ENCODE measurements around the gene C2orf42.
"Not testable (repeated sequence)": the region's sequence is repeated elsewhere in the genome, so short reads cannot be mapped to it uniquely, and the experiment has no call there.

The C2orf42 gene

GRCh38 chr2:70121627-70122372 lies 69.0 kb downstream of the C2orf42 start:
- Histone ChIP-seq H3K4me3 (ENCODE audit: insufficient read depth, low read depth, low read length) (no peak overlapping the region), H3K27ac (ENCODE audit: insufficient read depth, low read depth, low read length, poor library complexity, severe bottlenecking) (no peak overlapping the region)

GRCh38 chr2:70118798-70119454 lies 71.9 kb downstream of the C2orf42 start:
- Histone ChIP-seq H3K4me1 (ENCODE audit: control insufficient read depth, insufficient read depth, low read length) (peaks cover 30% of the 10 kb centered on the region), H3K9me3 (ENCODE audit: control insufficient read depth, low read length) (no peaks in the 10 kb centered on the region), H3K4me3 (ENCODE audit: insufficient read depth, low read depth, low read length) (no peak overlapping the region), H3K36me3 (ENCODE audit: control insufficient read depth, insufficient read depth, low read length) (no peaks in the 10 kb centered on the region), H3K27ac (ENCODE audit: insufficient read depth, low read depth, low read length, poor library complexity, severe bottlenecking) (peak overlapping the region; percentile 76), H3K27me3 (ENCODE audit: control insufficient read depth, insufficient read depth, low read length, poor library complexity, severe bottlenecking) (no peaks in the 10 kb centered on the region)
- 21 to 26% methylated on average over 4 of the region's 4 CpGs for WGBS, 2 experiments

More at GRCh38 chr2:70121627-70122372, 69.0 kb downstream of the C2orf42 start:
- no peaks in the 10 kb centered on the region for H3K36me3 ChIP-seq (ENCODE audit: control insufficient read depth, insufficient read depth, low read length)
- WGBS, 2 experiments: 75 to 81% methylated on average over 6 of the region's 6 CpGs
- H3K27me3 ChIP-seq (ENCODE audit: control insufficient read depth, insufficient read depth, low read length, poor library complexity, severe bottlenecking): no peaks in the 10 kb centered on the region
- peaks cover 22% of the 10 kb centered on the region for H3K4me1 ChIP-seq (ENCODE audit: control insufficient read depth, insufficient read depth, low read length)
- H3K9me3 ChIP-seq (ENCODE audit: control insufficient read depth, low read length): no peaks in the 10 kb centered on the region

- H3K9me3 ChIP-seq (ENCODE audit: control insufficient read depth, low read length): no peaks in the 10 kb centered on the region
- WGBS, 2 experiments: 92 to 100% methylated on average over 2 of the region's 2 CpGs
- H3K4me3 ChIP-seq (ENCODE audit: insufficient read depth, low read depth, low read length): no peak overlapping the region
- no peaks in the 10 kb centered on the region for H3K36me3 ChIP-seq (ENCODE audit: control insufficient read depth, insufficient read depth, low read length)
- H3K27ac ChIP-seq (ENCODE audit: insufficient read depth, low read depth, low read length, poor library complexity, severe bottlenecking): no peak overlapping the region
- peaks cover 36% of the 10 kb centered on the region for H3K4me1 ChIP-seq (ENCODE audit: control insufficient read depth, insufficient read depth, low read length)
- no peaks in the 10 kb centered on the region for H3K27me3 ChIP-seq (ENCODE audit: control insufficient read depth, insufficient read depth, low read length, poor library complexity, severe bottlenecking)
These were observed 73.8 kb downstream of the C2orf42 start for GRCh38 chr2:70116936-70117552.

- Histone ChIP-seq H3K4me3 (ENCODE audit: insufficient read depth, low read depth, low read length) (no peak overlapping the region), H3K36me3 (ENCODE audit: control insufficient read depth, insufficient read depth, low read length) (no peaks in the 10 kb centered on the region), H3K4me1 (ENCODE audit: control insufficient read depth, insufficient read depth, low read length) (peaks cover 35% of the 10 kb centered on the region), H3K9me3 (ENCODE audit: control insufficient read depth, low read length) (no peaks in the 10 kb centered on the region), H3K27me3 (ENCODE audit: control insufficient read depth, insufficient read depth, low read length, poor library complexity, severe bottlenecking) (no peaks in the 10 kb centered on the region), H3K27ac (ENCODE audit: insufficient read depth, low read depth, low read length, poor library complexity, severe bottlenecking) (no peak overlapping the region)
- WGBS, 2 experiments: 87 to 88% methylated on average over 8 of the region's 8 CpGs
These were observed 75.0 kb downstream of the C2orf42 start for GRCh38 chr2:70115646-70116442.

- Histone ChIP-seq H3K4me3 (ENCODE audit: insufficient read depth, low read depth, low read length) (no peak overlapping the region), H3K9me3 (ENCODE audit: control insufficient read depth, low read length) (no peaks in the 10 kb centered on the region), H3K27me3 (ENCODE audit: control insufficient read depth, insufficient read depth, low read length, poor library complexity, severe bottlenecking) (no peaks in the 10 kb centered on the region), H3K36me3 (ENCODE audit: control insufficient read depth, insufficient read depth, low read length) (no peaks in the 10 kb centered on the region), H3K27ac (ENCODE audit: insufficient read depth, low read depth, low read length, poor library complexity, severe bottlenecking) (no peak overlapping the region), H3K4me1 (ENCODE audit: control insufficient read depth, insufficient read depth, low read length) (peaks cover 34% of the 10 kb centered on the region)
- WGBS, 2 experiments: 93% methylated on average over 4 of the region's 4 CpGs
These were observed 77.3 kb downstream of the C2orf42 start for GRCh38 chr2:70113359-70114070.

GRCh38 chr2:70111752-70112591 lies 78.8 kb downstream of the C2orf42 start:
- no peaks in the 10 kb centered on the region for H3K27me3 ChIP-seq (ENCODE audit: control insufficient read depth, insufficient read depth, low read length, poor library complexity, severe bottlenecking)
- no peak overlapping the region for H3K27ac ChIP-seq (ENCODE audit: insufficient read depth, low read depth, low read length, poor library complexity, severe bottlenecking)
- no peaks in the 10 kb centered on the region for H3K36me3 ChIP-seq (ENCODE audit: control insufficient read depth, insufficient read depth, low read length)
- WGBS, 2 experiments: 95 to 99% methylated on average over 6 to 7 of the region's 7 CpGs
- H3K4me3 ChIP-seq (ENCODE audit: insufficient read depth, low read depth, low read length): no peak overlapping the region
- no peaks in the 10 kb centered on the region for H3K9me3 ChIP-seq (ENCODE audit: control insufficient read depth, low read length)
- peaks cover 32% of the 10 kb centered on the region for H3K4me1 ChIP-seq (ENCODE audit: control insufficient read depth, insufficient read depth, low read length)

GRCh38 chr2:70110397-70110796 lies 80.4 kb downstream of the C2orf42 start:
- H3K36me3 ChIP-seq (ENCODE audit: control insufficient read depth, insufficient read depth, low read length); H3K27me3 ChIP-seq (ENCODE audit: control insufficient read depth, insufficient read depth, low read length, poor library complexity, severe bottlenecking); H3K27ac ChIP-seq (ENCODE audit: insufficient read depth, low read depth, low read length, poor library complexity, severe bottlenecking); H3K9me3 ChIP-seq (ENCODE audit: control insufficient read depth, low read length); H3K4me3 ChIP-seq (ENCODE audit: insufficient read depth, low read depth, low read length): not testable (repeated sequence)
- 90 to 92% methylated on average over 4 of the region's 5 CpGs for WGBS, 2 experiments
- H3K4me1 ChIP-seq (ENCODE audit: control insufficient read depth, insufficient read depth, low read length): peaks cover 22% of the 10 kb centered on the region

GRCh38 chr2:70106138-70106537 lies 84.7 kb downstream of the C2orf42 start:
- WGBS, 2 experiments: 91 to 93% methylated on average over 8 of the region's 8 CpGs
- H3K9me3 ChIP-seq (ENCODE audit: control insufficient read depth, low read length); H3K36me3 ChIP-seq (ENCODE audit: control insufficient read depth, insufficient read depth, low read length); H3K4me3 ChIP-seq (ENCODE audit: insufficient read depth, low read depth, low read length); H3K27me3 ChIP-seq (ENCODE audit: control insufficient read depth, insufficient read depth, low read length, poor library complexity, severe bottlenecking); H3K27ac ChIP-seq (ENCODE audit: insufficient read depth, low read depth, low read length, poor library complexity, severe bottlenecking): not testable (repeated sequence)
- H3K4me1 ChIP-seq (ENCODE audit: control insufficient read depth, insufficient read depth, low read length): peaks cover 16% of the 10 kb centered on the region
